Superior temporal gyrus (tissue), 1 donor: ENCODE results near the gene APEX2.
"Not testable (repeated sequence)": the region's sequence is repeated elsewhere in the genome, so short reads cannot be mapped to it uniquely, and the experiment has no call there.

Experiments
- DNase-seq: peaks from one replicate; pipeline ENCODE4 v3.0.0-alpha.2; 2016; ENCODE audit errors: extremely low spot score

APEX2 gene

GRCh38 chrX:55011294-55011693, 11.1 kb downstream of the APEX2 start:
- DNase-seq: no peak

GRCh38 chrX:55014897-55015299, 14.7 kb downstream of the APEX2 start:
- no peak for DNase-seq

GRCh38 chrX:55026143-55026542, 26.0 kb downstream of the APEX2 start:
- no peak for DNase-seq

GRCh38 chrX:55026840-55027239, 26.7 kb downstream of the APEX2 start:
- DNase-seq: no peak

GRCh38 chrX:55028040-55028439, 27.9 kb downstream of the APEX2 start:
- DNase-seq: no peak

GRCh38 chrX:55028611-55029010, 28.4 kb downstream of the APEX2 start:
- DNase-seq: no peak

- DNase-seq: no peak
Measured at GRCh38 chrX:55029291-55029690, 29.1 kb downstream of the APEX2 start.

- DNase-seq: no peak
Measured at GRCh38 chrX:55030271-55031205, 30.4 kb downstream of the APEX2 start, which contains the start of gene ALAS2. ALAS2 (minus strand) TSS chrX:55030977; CDS start chrX:55026000, 4,977 bp downstream.

GRCh38 chrX:55033429-55033828, 33.3 kb downstream of the APEX2 start:
- DNase-seq: no peak

- DNase-seq: no peak
Measured at GRCh38 chrX:55039471-55039870, 39.3 kb downstream of the APEX2 start.

- no peak for DNase-seq
Measured at GRCh38 chrX:55041514-55041913, 41.4 kb downstream of the APEX2 start.

GRCh38 chrX:55050599-55050998, 50.4 kb downstream of the APEX2 start:
- not testable (repeated sequence) for DNase-seq

GRCh38 chrX:55056820-55057674, 56.9 kb downstream of the APEX2 start:
- peak; percentile 12 for DNase-seq

- peak; percentile 75 for DNase-seq
Measured at GRCh38 chrX:55057675-55058249, 57.6 kb downstream of the APEX2 start.
